ENCODE results near the gene HSPH1.

DNA sequence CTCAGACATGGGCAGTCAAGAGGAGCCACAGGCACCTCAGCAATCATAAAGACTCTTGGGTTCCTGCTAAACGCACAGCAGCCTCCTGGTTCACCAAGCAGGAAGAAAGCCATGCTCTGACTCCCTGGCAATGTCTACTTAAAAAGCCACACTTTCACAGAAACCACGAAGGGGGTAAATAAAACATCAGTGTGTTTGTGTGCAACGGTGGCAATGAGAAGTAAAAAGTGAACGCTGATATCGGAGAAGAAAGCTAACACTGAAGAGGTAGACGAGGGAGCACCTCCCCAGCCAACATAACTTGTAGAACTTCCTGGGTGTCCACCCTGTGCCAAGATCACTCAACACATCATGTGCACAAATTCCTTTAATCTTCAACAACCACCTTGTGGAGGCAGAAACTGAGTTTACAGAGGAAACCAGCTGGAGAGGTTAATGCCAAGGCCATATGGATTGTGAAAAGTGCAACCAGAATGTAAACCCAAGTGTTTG is 30.2 kb downstream of the HSPH1 start:
- TF ChIP-seq, protein P1, sequence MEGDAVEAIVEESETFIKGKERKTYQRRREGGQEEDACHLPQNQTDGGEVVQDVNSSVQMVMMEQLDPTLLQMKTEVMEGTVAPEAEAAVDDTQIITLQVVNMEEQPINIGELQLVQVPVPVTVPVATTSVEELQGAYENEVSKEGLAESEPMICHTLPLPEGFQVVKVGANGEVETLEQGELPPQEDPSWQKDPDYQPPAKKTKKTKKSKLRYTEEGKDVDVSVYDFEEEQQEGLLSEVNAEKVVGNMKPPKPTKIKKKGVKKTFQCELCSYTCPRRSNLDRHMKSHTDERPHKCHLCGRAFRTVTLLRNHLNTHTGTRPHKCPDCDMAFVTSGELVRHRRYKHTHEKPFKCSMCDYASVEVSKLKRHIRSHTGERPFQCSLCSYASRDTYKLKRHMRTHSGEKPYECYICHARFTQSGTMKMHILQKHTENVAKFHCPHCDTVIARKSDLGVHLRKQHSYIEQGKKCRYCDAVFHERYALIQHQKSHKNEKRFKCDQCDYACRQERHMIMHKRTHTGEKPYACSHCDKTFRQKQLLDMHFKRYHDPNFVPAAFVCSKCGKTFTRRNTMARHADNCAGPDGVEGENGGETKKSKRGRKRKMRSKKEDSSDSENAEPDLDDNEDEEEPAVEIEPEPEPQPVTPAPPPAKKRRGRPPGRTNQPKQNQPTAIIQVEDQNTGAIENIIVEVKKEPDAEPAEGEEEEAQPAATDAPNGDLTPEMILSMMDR (IDR thresholded peaks at IDR 0.05), result no peak
- TF ChIP-seq POLR2AphosphoS5 (IDR thresholded peaks at IDR 0.05), result no peak
- no peak for TF ChIP-seq POLR2A (IDR thresholded peaks at IDR 0.05)
